GM19099 (cell line): ENCODE measurements around the gene SH3D19.
A peak's percentile ranks its signal among the peaks of the same experiment; 100 is the strongest.

Experiments
- POLR2A ChIP-seq: IDR thresholded peaks from 3 replicates; pipeline ENCODE4 v1.6.1; 2011; ENCODE audit warnings: low read depth; ENCODE audit not compliant: insufficient read length; ENCODE audit errors: extremely low read depth

SH3D19 gene

GRCh38 chr4:151142758-151143157, 182.6 kb downstream of the SH3D19 start:
- no peak for TF ChIP-seq POLR2A

- TF ChIP-seq POLR2A = no peak
These were observed 185.6 kb downstream of the SH3D19 start for GRCh38 chr4:151139814-151140213.

- no peak for TF ChIP-seq POLR2A
These were observed 192.1 kb downstream of the SH3D19 start for GRCh38 chr4:151133311-151133710.

- TF ChIP-seq POLR2A = no peak
These were observed 195.6 kb downstream of the SH3D19 start for GRCh38 chr4:151129796-151130195.

GRCh38 chr4:151117371-151117962, 207.9 kb downstream of the SH3D19 start:
- TF ChIP-seq POLR2A = no peak

- no peak for TF ChIP-seq POLR2A
These were observed 210.4 kb downstream of the SH3D19 start for GRCh38 chr4:151114986-151115385.

GRCh38 chr4:151114338-151114737, 211.1 kb downstream of the SH3D19 start:
- TF ChIP-seq POLR2A = no peak

GRCh38 chr4:151110236-151110635, 215.2 kb downstream of the SH3D19 start:
- no peak for TF ChIP-seq POLR2A

GRCh38 chr4:151107063-151107462, 218.3 kb downstream of the SH3D19 start:
- TF ChIP-seq POLR2A = no peak

GRCh38 chr4:151105454-151106032, 219.9 kb downstream of the SH3D19 start:
- TF ChIP-seq POLR2A = no peak

- TF ChIP-seq POLR2A = no peak
These were observed 220.8 kb downstream of the SH3D19 start for GRCh38 chr4:151104621-151105020.

GRCh38 chr4:151103758-151104157, 221.6 kb downstream of the SH3D19 start:
- no peak for TF ChIP-seq POLR2A

- no peak for TF ChIP-seq POLR2A
These were observed 224.9 kb downstream of the SH3D19 start for GRCh38 chr4:151100531-151100930.

- no peak for TF ChIP-seq POLR2A
These were observed 225.4 kb downstream of the SH3D19 start for GRCh38 chr4:151099976-151100417.

GRCh38 chr4:151099229-151099975, 226.0 kb downstream of the SH3D19 start, which contains the start of gene RPS3A:
Gene RPS3A, plus strand, starts transcription at chr4:151099628. Its CDS starts 25 bp downstream, at chr4:151099653.
- TF ChIP-seq POLR2A = peak; percentile 98

- TF ChIP-seq POLR2A = no peak
These were observed 226.5 kb downstream of the SH3D19 start for GRCh38 chr4:151098979-151099228.
